Measurements from ENCODE around the gene CEACAM1. TPM values are rescaled to one million over a fixed set of nuclear protein-coding genes. Genes with fewer than 3 reads are reported as not detected.

The CEACAM1 gene
- total RNA-seq: 10 to 100 TPM; 22.5 to 27.1 TPM

GRCh38 chr19:42528354-42529247 is at the start of gene CEACAM1:
CEACAM1 (minus strand) TSS chr19:42528481; CDS start chr19:42528374, 107 bp downstream.
- peak within 1 kb of the TSS; percentile 77 for H3K4me3 Mint-ChIP-seq
- POLR2A ChIA-PET: interaction anchor here (0.6 to 2.3 kb wide), 3 partner anchors 18 to 105 kb away, joined by 3 to 20 read pairs (median 4); no protein-coding TSS in a partner anchor
- peaks cover 24% of the 10 kb centered on the region for H3K36me3 Mint-ChIP-seq (ENCODE audit: low read depth)
- H3K27ac Mint-ChIP-seq: peak within 1 kb of the TSS; percentile 90
- H3K27me3 Mint-ChIP-seq (ENCODE audit: low read depth): no peaks in the 10 kb centered on the region
- CTCF ChIA-PET: interaction anchor here (0.7 to 7.6 kb wide), 27 partner anchors 8 to 108 kb away, joined by 3 to 209 read pairs (median 6); partner anchors contain the start of gene CXCL17
- H3K4me1 Mint-ChIP-seq (ENCODE audit: low read depth): peaks cover 56% of the 10 kb centered on the region
- H3K9me3 Mint-ChIP-seq (ENCODE audit: insufficient read depth): no peaks in the 10 kb centered on the region
- peak; percentile 76 for DNase-seq
- ATAC-seq: peak; percentile 95

- H3K4me3 Mint-ChIP-seq: no peak overlapping the region
- ChIA-PET CTCF (interaction anchor here (1.4 kb wide), 1 partner anchor 20 kb away, joined by 5 read pairs; no protein-coding TSS in a partner anchor), POLR2A (no interaction called here)
- DNase-seq (no peak), ATAC-seq (no peak)
- no peaks in the 10 kb centered on the region for H3K4me1 Mint-ChIP-seq (ENCODE audit: low read depth)
- H3K27me3 Mint-ChIP-seq (ENCODE audit: low read depth): peaks cover 26% of the 10 kb centered on the region
- no peak overlapping the region for H3K27ac Mint-ChIP-seq
- no peaks in the 10 kb centered on the region for H3K9me3 Mint-ChIP-seq (ENCODE audit: insufficient read depth)
- no peaks in the 10 kb centered on the region for H3K36me3 Mint-ChIP-seq (ENCODE audit: low read depth)
Observed at GRCh38 chr19:42577016-42577415, 48.7 kb upstream of the CEACAM1 start.

GRCh38 chr19:42576241-42576640 is 48.0 kb upstream of the CEACAM1 start:
- Mint-ChIP-seq H3K36me3 (ENCODE audit: low read depth) (no peaks in the 10 kb centered on the region), H3K9me3 (ENCODE audit: insufficient read depth) (no peaks in the 10 kb centered on the region), H3K27ac (no peak overlapping the region), H3K4me3 (no peak overlapping the region), H3K27me3 (ENCODE audit: low read depth) (peaks cover 26% of the 10 kb centered on the region), H3K4me1 (ENCODE audit: low read depth) (no peaks in the 10 kb centered on the region)
- CTCF ChIA-PET: interaction anchor here (1.4 kb wide), 1 partner anchor 21 kb away, joined by 5 read pairs; no protein-coding TSS in a partner anchor
- POLR2A ChIA-PET: no interaction called here
- DNase-seq: no peak
- no peak for ATAC-seq

- ChIA-PET CTCF (interaction anchor here (1.6 kb wide), 1 partner anchor 23 kb away, joined by 9 read pairs; no protein-coding TSS in a partner anchor), POLR2A (no interaction called here)
- DNase-seq: no peak
- no peaks in the 10 kb centered on the region for H3K9me3 Mint-ChIP-seq (ENCODE audit: insufficient read depth)
- no peak overlapping the region for H3K4me3 Mint-ChIP-seq
- no peaks in the 10 kb centered on the region for H3K36me3 Mint-ChIP-seq (ENCODE audit: low read depth)
- ATAC-seq: no peak
- H3K4me1 Mint-ChIP-seq (ENCODE audit: low read depth): no peaks in the 10 kb centered on the region
- no peak overlapping the region for H3K27ac Mint-ChIP-seq
- peaks cover 25% of the 10 kb centered on the region for H3K27me3 Mint-ChIP-seq (ENCODE audit: low read depth)
Observed at GRCh38 chr19:42573642-42574041, 45.4 kb upstream of the CEACAM1 start.

DNA sequence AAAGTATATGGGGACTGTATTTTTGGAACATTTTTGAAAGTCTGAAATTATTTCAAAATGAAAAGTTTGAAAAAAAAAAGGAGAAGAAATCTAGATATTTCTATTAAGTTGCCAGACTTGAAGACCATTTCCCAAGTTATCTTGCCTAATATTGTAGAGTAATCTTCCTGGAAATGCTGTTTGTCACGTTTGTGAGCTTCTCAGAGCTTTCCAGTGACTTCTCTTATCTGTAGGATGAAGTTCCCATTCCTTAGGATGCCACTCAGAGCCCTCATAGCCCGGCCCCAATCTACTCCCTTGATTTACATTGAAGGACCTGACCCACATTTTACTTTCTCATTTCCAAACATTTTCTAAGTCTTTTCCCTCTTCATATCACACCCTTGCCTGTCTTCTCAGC is 42.8 kb upstream of the CEACAM1 start:
- H3K9me3 Mint-ChIP-seq (ENCODE audit: insufficient read depth): no peaks in the 10 kb centered on the region
- H3K4me1 Mint-ChIP-seq (ENCODE audit: low read depth): peaks cover 6% of the 10 kb centered on the region
- no peak overlapping the region for H3K4me3 Mint-ChIP-seq
- ATAC-seq (no peak), DNase-seq (no peak)
- peaks cover 26% of the 10 kb centered on the region for H3K27me3 Mint-ChIP-seq (ENCODE audit: low read depth)
- no peak overlapping the region for H3K27ac Mint-ChIP-seq
- POLR2A ChIA-PET: no interaction called here
- CTCF ChIA-PET: no interaction called here
- no peaks in the 10 kb centered on the region for H3K36me3 Mint-ChIP-seq (ENCODE audit: low read depth)

DNA sequence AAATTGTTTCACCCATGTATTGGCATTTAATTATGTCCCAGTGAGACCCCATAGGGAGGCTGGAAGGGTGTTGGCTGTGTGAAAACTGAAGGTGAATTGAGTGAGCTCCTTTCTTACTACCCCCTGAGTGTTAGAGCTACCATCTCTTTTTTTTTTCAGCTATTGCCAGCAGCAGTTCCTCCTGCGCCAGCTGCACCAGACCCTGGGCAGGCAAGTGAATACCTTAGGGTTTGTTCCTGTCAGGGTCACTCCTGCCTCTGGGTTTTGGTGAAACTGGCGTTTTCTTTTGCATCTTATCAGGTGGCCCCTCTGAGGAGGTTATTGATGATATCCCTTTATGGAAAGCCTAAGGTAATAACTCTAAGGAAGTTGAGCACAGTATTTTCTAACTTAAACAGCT is 40.9 kb upstream of the CEACAM1 start:
- H3K9me3 Mint-ChIP-seq (ENCODE audit: insufficient read depth): no peaks in the 10 kb centered on the region
- no peak overlapping the region for H3K4me3 Mint-ChIP-seq
- ChIA-PET CTCF (interaction anchor here (1.2 to 2.7 kb wide), 2 partner anchors 27 to 119 kb away, joined by 4 to 7 read pairs; no protein-coding TSS in a partner anchor), POLR2A (no interaction called here)
- no peaks in the 10 kb centered on the region for H3K36me3 Mint-ChIP-seq (ENCODE audit: low read depth)
- ATAC-seq: no peak
- DNase-seq: no peak
- H3K27ac Mint-ChIP-seq: no peak overlapping the region
- peaks cover 22% of the 10 kb centered on the region for H3K27me3 Mint-ChIP-seq (ENCODE audit: low read depth)
- H3K4me1 Mint-ChIP-seq (ENCODE audit: low read depth): peaks cover 6% of the 10 kb centered on the region

DNA sequence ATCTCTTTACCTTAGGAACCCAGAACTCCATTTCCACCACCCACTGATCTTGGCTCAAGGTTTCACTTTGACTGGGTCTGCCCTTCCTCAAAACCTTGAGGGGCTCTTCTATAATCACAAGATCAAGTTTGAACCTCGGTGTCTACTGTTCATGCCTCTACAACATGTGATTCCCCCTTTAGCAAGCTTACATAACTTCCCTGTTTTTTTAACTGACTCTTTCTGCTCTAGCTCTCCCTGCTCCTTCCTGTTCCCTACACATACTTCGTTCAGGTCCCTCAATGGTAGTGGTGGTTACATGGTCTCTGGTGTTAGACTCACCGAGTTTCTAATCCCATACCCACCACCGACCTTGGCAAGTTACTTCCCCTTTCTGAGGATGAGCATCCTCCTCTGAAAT is 39.7 kb upstream of the CEACAM1 start:
- Mint-ChIP-seq H3K27me3 (ENCODE audit: low read depth) (peaks cover 17% of the 10 kb centered on the region), H3K27ac (no peak overlapping the region), H3K9me3 (ENCODE audit: insufficient read depth) (no peaks in the 10 kb centered on the region), H3K4me1 (ENCODE audit: low read depth) (peaks cover 8% of the 10 kb centered on the region), H3K36me3 (ENCODE audit: low read depth) (no peaks in the 10 kb centered on the region), H3K4me3 (no peak overlapping the region)
- ATAC-seq (no peak), DNase-seq (no peak)
- ChIA-PET POLR2A (no interaction called here), CTCF (interaction anchor here (2.2 to 2.7 kb wide), 2 partner anchors 29 to 117 kb away, joined by 7 read pairs; no protein-coding TSS in a partner anchor)

DNA sequence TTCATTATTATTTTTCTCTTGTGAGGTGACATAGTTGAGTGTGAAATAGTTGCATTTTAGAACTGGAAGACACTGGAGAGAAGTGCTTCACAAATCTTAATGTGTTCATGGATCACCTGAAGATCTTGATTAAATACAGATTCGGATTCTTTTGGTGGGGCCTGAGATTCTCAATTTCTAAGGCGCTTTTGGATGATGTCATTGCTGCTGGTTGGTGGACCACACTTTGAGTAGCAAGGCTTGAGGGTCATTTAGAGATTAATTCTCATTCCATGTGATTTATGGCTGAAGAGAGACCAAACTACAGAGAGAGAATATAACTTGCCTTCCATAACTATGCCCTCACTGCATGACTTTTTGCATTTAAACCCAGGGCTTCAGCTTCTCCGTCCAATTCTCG is 39.3 kb upstream of the CEACAM1 start:
- ChIA-PET CTCF (interaction anchor here (0.9 to 2.7 kb wide), 4 partner anchors 29 to 117 kb away, joined by 3 to 7 read pairs (median 5); no protein-coding TSS in a partner anchor), POLR2A (no interaction called here)
- no peaks in the 10 kb centered on the region for H3K36me3 Mint-ChIP-seq (ENCODE audit: low read depth)
- H3K27ac Mint-ChIP-seq: no peak overlapping the region
- H3K4me3 Mint-ChIP-seq: no peak overlapping the region
- H3K27me3 Mint-ChIP-seq (ENCODE audit: low read depth): peaks cover 17% of the 10 kb centered on the region
- H3K4me1 Mint-ChIP-seq (ENCODE audit: low read depth): peaks cover 8% of the 10 kb centered on the region
- ATAC-seq (no peak), DNase-seq (no peak)
- H3K9me3 Mint-ChIP-seq (ENCODE audit: insufficient read depth): no peaks in the 10 kb centered on the region

- ChIA-PET CTCF (interaction anchor here (0.9 to 2.8 kb wide), 8 partner anchors 20 to 131 kb away, joined by 3 to 14 read pairs (median 4); no protein-coding TSS in a partner anchor), POLR2A (no interaction called here)
- H3K9me3 Mint-ChIP-seq (ENCODE audit: insufficient read depth): no peaks in the 10 kb centered on the region
- no peak overlapping the region for H3K27ac Mint-ChIP-seq
- no peak overlapping the region for H3K4me3 Mint-ChIP-seq
- ATAC-seq (peak; percentile 79), DNase-seq (peak; percentile 47)
- peaks cover 23% of the 10 kb centered on the region for H3K27me3 Mint-ChIP-seq (ENCODE audit: low read depth)
- H3K36me3 Mint-ChIP-seq (ENCODE audit: low read depth): no peaks in the 10 kb centered on the region
- peaks cover 8% of the 10 kb centered on the region for H3K4me1 Mint-ChIP-seq (ENCODE audit: low read depth)
Observed at GRCh38 chr19:42563352-42564210, 35.3 kb upstream of the CEACAM1 start.

DNA sequence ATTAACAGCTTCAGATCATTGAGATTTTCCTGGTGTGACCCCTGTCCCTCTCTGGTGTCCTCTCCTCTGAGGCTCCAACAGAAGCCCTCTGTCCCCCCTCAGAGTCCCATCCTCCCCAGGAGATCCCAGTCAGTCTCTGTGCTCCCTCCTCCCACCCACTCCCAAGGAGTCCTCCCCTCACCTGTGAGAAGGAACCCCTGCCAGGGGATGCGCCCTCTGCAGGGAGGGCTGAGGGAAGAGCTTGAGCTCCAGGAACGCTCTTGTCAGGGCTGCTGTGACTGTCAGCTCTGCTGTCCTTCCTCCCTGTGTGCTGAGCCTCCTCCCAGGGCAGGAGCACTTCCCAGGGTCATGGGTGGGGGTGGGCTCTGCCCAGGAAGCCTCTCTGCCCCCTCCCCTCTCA is 33.2 kb upstream of the CEACAM1 start:
- no peak overlapping the region for H3K4me3 Mint-ChIP-seq
- DNase-seq (no peak), ATAC-seq (no peak)
- POLR2A ChIA-PET: no interaction called here
- CTCF ChIA-PET: interaction anchor here (0.6 to 2.4 kb wide), 3 partner anchors 21 to 111 kb away, joined by 3 to 6 read pairs (median 6); no protein-coding TSS in a partner anchor
- no peaks in the 10 kb centered on the region for H3K36me3 Mint-ChIP-seq (ENCODE audit: low read depth)
- H3K27ac Mint-ChIP-seq: no peak overlapping the region
- H3K27me3 Mint-ChIP-seq (ENCODE audit: low read depth): peaks cover 23% of the 10 kb centered on the region
- no peaks in the 10 kb centered on the region for H3K9me3 Mint-ChIP-seq (ENCODE audit: insufficient read depth)
- H3K4me1 Mint-ChIP-seq (ENCODE audit: low read depth): peaks cover 2% of the 10 kb centered on the region

- peaks cover 3% of the 10 kb centered on the region for H3K4me1 Mint-ChIP-seq (ENCODE audit: low read depth)
- no peaks in the 10 kb centered on the region for H3K9me3 Mint-ChIP-seq (ENCODE audit: insufficient read depth)
- peaks cover 26% of the 10 kb centered on the region for H3K27me3 Mint-ChIP-seq (ENCODE audit: low read depth)
- H3K4me3 Mint-ChIP-seq: no peak overlapping the region
- ChIA-PET POLR2A (no interaction called here), CTCF (interaction anchor here (2.4 kb wide), 1 partner anchor 109 kb away, joined by 6 read pairs; no protein-coding TSS in a partner anchor)
- no peak overlapping the region for H3K27ac Mint-ChIP-seq
- DNase-seq (no peak), ATAC-seq (no peak)
- no peaks in the 10 kb centered on the region for H3K36me3 Mint-ChIP-seq (ENCODE audit: low read depth)
Observed at GRCh38 chr19:42560731-42561130, 32.5 kb upstream of the CEACAM1 start.

Measured in activated CD8-positive, alpha-beta T cell treated with anti-CD3 and anti-CD28 coated beads, Interleukin-2, amount 10 ng/mL, durations not matched to agents 7 days and 5 days (primary cell).